Inflammatory macrophage (primary cell): ENCODE data around the gene PROKR1.

Experiments
- DNase-seq, 2 donors: peaks; one replicate each; pipeline ENCODE4 v3.0.0-alpha.2; 2020 to 2022

PROKR1 gene

GRCh38 chr2:68698567-68699377, 55.4 kb downstream of the PROKR1 start:
- DNase-seq, result no peak

GRCh38 chr2:68700560-68700959, 57.2 kb downstream of the PROKR1 start:
- DNase-seq, result no peak

- no peak for DNase-seq
Measured at GRCh38 chr2:68706637-68707036, 63.3 kb downstream of the PROKR1 start.
